RWPE2 (cell line): Measurements from ENCODE around the gene TPM2.
A peak's percentile ranks its signal among the peaks of the same experiment; 100 is the strongest.

Source experiments
- ATAC-seq: fragments of 200-7000 bp; cut with Tn5 transposase; 3 replicates; pipeline ENCODE4 v1.9.1; 2021; ENCODE audit warnings: low read depth
- DNase-seq: peaks from one replicate; pipeline ENCODE4 v3.0.0-alpha.2; 2020; ENCODE audit warnings: low spot score
- H3K27ac ChIP-seq: fragments of 450-650 bp; 2 replicates; pipeline ENCODE4 v1.5.1; 2017; ENCODE audit warnings: mild to moderate bottlenecking; ENCODE audit not compliant: poor library complexity, severe bottlenecking
- H3K27me3 ChIP-seq: fragments of 250-450 bp; sonication (Bioruptor Pico); 2 replicates; pipeline ENCODE4 v1.5.1; 2021; ENCODE audit warnings: mild to moderate bottlenecking, moderate library complexity; ENCODE audit not compliant: insufficient read depth, poor library complexity, severe bottlenecking
- H3K36me3 ChIP-seq: fragments of 250-450 bp; sonication (Bioruptor Pico); 2 replicates; pipeline ENCODE4 v1.5.1; 2020; ENCODE audit warnings: low read depth, mild to moderate bottlenecking, moderate library complexity
- H3K4me1 ChIP-seq: fragments of 250-450 bp; sonication (Bioruptor Pico); 2 replicates; pipeline ENCODE4 v1.5.1; 2021; ENCODE audit warnings: mild to moderate bottlenecking, moderate library complexity; ENCODE audit not compliant: insufficient read depth, poor library complexity, severe bottlenecking
- H3K4me3 ChIP-seq: fragments of 250-450 bp; sonication (Bioruptor Pico); 2 replicates; pipeline ENCODE4 v1.5.1; 2021; ENCODE audit warnings: mild to moderate bottlenecking, moderate library complexity; ENCODE audit not compliant: severe bottlenecking
- H3K9me3 ChIP-seq: fragments of 250-450 bp; sonication (Bioruptor Pico); 2 replicates; pipeline ENCODE4 v1.5.1; 2021; ENCODE audit warnings: mild to moderate bottlenecking, moderate library complexity; ENCODE audit not compliant: severe bottlenecking
- TF ChIP-seq, protein P1 (sequence below): fragments of 450-650 bp; IDR thresholded peaks from one replicate; pipeline ENCODE4 v1.5.1; 2017; ENCODE audit warnings: mild to moderate bottlenecking, moderate library complexity; ENCODE audit not compliant: poor library complexity, severe bottlenecking

Gene TPM2

DNA sequence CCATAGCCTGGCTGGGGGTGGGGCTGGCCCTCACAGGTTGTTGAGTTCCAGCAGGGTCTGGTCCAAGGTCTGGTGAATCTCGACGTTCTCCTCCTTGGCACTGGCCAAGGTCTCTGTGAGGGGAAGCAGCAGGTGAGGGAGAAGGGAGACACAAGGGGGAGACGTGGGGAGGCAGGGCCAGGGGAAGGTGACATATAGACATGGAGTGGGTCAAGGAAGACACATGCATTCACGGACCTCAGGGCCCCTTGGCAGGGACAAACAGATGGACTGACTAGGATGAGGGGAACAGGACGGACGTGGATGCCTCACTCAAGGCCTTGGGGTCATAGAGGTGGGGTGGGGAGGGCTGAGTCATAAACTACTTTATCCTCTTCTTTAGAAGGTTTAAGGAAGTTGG is 7.7 kb downstream of the TPM2 start:
- DNase-seq (no peak), ATAC-seq (peak; percentile 28)
- Histone ChIP-seq H3K4me1 (no peaks in the 10 kb centered on the region), H3K27me3 (no peaks in the 10 kb centered on the region), H3K36me3 (peaks cover 63% of the 10 kb centered on the region), H3K9me3 (no peaks in the 10 kb centered on the region), H3K27ac (peak overlapping the region; percentile 33), H3K4me3 (no peak overlapping the region)
- TF ChIP-seq, protein P1, sequence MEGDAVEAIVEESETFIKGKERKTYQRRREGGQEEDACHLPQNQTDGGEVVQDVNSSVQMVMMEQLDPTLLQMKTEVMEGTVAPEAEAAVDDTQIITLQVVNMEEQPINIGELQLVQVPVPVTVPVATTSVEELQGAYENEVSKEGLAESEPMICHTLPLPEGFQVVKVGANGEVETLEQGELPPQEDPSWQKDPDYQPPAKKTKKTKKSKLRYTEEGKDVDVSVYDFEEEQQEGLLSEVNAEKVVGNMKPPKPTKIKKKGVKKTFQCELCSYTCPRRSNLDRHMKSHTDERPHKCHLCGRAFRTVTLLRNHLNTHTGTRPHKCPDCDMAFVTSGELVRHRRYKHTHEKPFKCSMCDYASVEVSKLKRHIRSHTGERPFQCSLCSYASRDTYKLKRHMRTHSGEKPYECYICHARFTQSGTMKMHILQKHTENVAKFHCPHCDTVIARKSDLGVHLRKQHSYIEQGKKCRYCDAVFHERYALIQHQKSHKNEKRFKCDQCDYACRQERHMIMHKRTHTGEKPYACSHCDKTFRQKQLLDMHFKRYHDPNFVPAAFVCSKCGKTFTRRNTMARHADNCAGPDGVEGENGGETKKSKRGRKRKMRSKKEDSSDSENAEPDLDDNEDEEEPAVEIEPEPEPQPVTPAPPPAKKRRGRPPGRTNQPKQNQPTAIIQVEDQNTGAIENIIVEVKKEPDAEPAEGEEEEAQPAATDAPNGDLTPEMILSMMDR: no peak

DNA sequence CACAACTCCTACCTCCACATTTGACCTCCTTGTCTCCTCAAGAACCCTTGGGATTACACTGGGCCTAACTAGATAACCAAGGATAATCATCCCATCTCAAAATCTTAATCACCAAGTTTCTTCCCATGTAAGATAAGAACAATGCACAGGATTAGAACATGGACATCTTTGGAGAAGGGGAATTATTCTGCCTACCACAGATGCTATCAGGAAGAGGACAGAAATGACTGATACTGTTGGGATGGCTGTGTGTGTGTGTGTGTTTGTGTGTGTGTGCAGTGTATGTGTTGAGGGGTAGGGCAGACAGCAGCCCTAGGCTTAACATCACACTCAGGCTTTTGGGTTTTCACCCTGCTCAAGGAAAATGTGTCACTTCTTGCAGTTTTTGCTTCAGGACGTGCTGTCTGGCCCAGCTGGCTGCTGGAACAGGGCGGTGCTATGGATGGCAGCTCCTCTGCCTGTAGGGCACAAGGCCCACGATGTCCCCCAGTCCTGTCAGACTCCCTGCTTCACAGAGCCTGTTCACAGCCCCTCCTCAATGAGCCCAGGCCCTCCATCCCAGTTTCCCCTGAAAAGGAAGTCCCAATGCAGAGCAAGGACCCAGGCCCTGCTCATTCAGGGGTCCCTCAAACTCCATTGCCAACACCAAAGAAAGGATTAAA is 8.3 kb downstream of the TPM2 start:
- peak overlapping the region; percentile 33 for H3K27ac ChIP-seq
- TF ChIP-seq, protein P1: no peak
- DNase-seq (no peak), ATAC-seq (peak; percentile 32)
- H3K27me3 ChIP-seq: no peaks in the 10 kb centered on the region
- H3K4me3 ChIP-seq: no peak overlapping the region
- no peaks in the 10 kb centered on the region for H3K4me1 ChIP-seq
- H3K9me3 ChIP-seq: no peaks in the 10 kb centered on the region
- peaks cover 63% of the 10 kb centered on the region for H3K36me3 ChIP-seq

DNA sequence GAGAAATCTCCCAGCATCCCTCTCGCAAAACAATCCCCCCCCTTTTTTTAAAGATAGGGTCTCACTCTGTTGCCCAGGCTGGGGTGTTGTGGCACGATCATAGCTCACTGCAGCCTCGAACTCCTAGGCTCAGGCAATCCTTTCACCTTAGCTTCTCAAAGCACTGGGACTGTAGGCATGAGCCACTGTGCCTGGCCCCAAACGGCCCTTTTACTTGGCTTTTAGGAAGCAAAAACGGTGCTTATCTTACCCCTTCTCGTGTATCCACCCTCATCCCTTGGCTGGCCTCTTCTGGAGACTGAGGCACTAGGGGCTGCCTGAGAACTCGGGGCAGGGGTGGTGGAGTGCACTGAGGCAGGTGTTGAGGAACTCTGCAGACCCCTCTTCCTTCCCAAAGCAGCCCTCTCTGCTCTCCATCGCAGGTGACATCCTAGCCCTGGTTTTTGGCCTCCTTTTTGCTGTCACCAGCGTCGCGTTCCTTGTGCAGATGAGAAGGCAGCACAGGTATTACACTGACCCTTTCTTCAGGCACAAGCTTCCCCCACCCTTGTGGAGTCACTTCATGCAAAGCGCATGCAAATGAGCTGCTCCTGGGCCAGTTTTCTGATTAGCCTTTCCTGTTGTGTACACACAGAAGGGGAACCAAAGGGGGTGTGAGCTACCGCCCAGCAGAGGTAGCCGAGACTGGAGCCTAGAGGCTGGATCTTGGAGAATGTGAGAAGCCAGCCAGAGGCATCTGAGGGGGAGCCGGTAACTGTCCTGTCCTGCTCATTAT is 9.2 kb downstream of the TPM2 start:
- peaks cover 58% of the 10 kb centered on the region for H3K36me3 ChIP-seq
- no peaks in the 10 kb centered on the region for H3K4me1 ChIP-seq
- no peak for DNase-seq
- H3K4me3 ChIP-seq: no peak overlapping the region
- no peaks in the 10 kb centered on the region for H3K9me3 ChIP-seq
- ATAC-seq: peak; percentile 22
- peak overlapping the region; percentile 33 for H3K27ac ChIP-seq
- TF ChIP-seq, protein P1: no peak
- no peaks in the 10 kb centered on the region for H3K27me3 ChIP-seq

DNA sequence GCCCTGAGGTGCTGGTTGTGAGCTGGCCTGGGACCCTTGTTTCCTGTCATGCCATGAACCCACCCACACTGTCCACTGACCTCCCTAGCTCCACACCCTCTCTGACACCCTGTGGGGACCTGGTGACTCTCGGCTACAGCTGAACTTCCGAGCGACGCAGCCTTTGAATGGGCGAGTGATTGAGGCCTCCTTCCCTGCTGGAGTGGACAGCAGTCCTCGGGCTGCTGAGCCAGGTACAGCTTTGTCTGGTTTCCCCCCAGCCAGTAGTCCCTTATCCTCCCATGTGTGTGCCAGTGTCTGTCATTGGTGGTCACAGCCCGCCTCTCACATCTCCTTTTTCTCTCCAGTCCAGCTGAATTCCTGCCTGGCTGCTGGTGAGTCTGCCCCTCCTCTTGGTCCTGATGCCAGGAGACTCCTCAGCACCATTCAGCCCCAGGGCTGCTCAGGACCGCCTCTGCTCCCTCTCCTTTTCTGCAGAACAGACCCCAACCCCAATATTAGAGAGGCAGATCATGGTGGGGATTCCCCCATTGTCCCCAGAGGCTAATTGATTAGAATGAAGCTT is 9.9 kb downstream of the TPM2 start:
- DNase-seq (no peak), ATAC-seq (no peak)
- Histone ChIP-seq H3K4me1 (no peaks in the 10 kb centered on the region), H3K4me3 (no peak overlapping the region), H3K36me3 (peaks cover 55% of the 10 kb centered on the region), H3K9me3 (no peaks in the 10 kb centered on the region), H3K27me3 (no peaks in the 10 kb centered on the region), H3K27ac (no peak overlapping the region)
- TF ChIP-seq, protein P1: no peak
